Urothelium cell line (cell line): Measurements from ENCODE around the gene DDAH1.
"Not testable (repeated sequence)": the region's sequence is repeated elsewhere in the genome, so short reads cannot be mapped to it uniquely, and the experiment has no call there.

Experiments used
- DNase-seq: peaks from one replicate; pipeline ENCODE4 v3.0.0; 2011; ENCODE audit warnings: low spot score, mixed read lengths
- FAIRE-seq: peaks from 2 replicates; lab custom pipeline; 2011; peaks lifted over from hg19 to GRCh38; lab: Jason Lieb, UNC

DDAH1 gene

GRCh38 chr1:85471558-85471957 lies 6.6 kb upstream of the DDAH1 start:
- FAIRE-seq (no peak), DNase-seq (no peak)

GRCh38 chr1:85470130-85470529 lies 5.2 kb upstream of the DDAH1 start:
- DNase-seq, FAIRE-seq: not testable (repeated sequence)

GRCh38 chr1:85467929-85468540 lies 3.1 kb upstream of the DDAH1 start:
- no peak for FAIRE-seq
- no peak for DNase-seq

- no peak for FAIRE-seq
- no peak for DNase-seq
Measured at GRCh38 chr1:85467036-85467435, 2.1 kb upstream of the DDAH1 start.

- DNase-seq (no peak), FAIRE-seq (no peak)
Measured at GRCh38 chr1:85465786-85466134, 801 bp upstream of the DDAH1 start.

- peak; percentile 94 for FAIRE-seq
- DNase-seq: peak; percentile 80
Measured at GRCh38 chr1:85464497-85465098, 361 bp downstream of the DDAH1 start.

GRCh38 chr1:85463731-85464496 lies 1.0 kb downstream of the DDAH1 start:
- FAIRE-seq: peak; percentile 82
- no peak for DNase-seq

GRCh38 chr1:85462931-85463649 lies 1.9 kb downstream of the DDAH1 start:
- no peak for DNase-seq
- no peak for FAIRE-seq

GRCh38 chr1:85461216-85461918 lies 3.6 kb downstream of the DDAH1 start:
- DNase-seq: no peak
- FAIRE-seq: no peak

- DNase-seq (no peak), FAIRE-seq (no peak)
Measured at GRCh38 chr1:85460555-85461088, 4.3 kb downstream of the DDAH1 start.

- no peak for DNase-seq
- FAIRE-seq: no peak
Measured at GRCh38 chr1:85459290-85459689, 5.7 kb downstream of the DDAH1 start.

GRCh38 chr1:85454214-85454613 lies 10.7 kb downstream of the DDAH1 start:
- DNase-seq (no peak), FAIRE-seq (no peak)

- FAIRE-seq (no peak), DNase-seq (no peak)
Measured at GRCh38 chr1:85453640-85454194, 11.2 kb downstream of the DDAH1 start.

GRCh38 chr1:85452948-85453347 lies 12.0 kb downstream of the DDAH1 start:
- no peak for DNase-seq
- no peak for FAIRE-seq

GRCh38 chr1:85451236-85451830 lies 13.6 kb downstream of the DDAH1 start:
- no peak for FAIRE-seq
- DNase-seq: no peak

GRCh38 chr1:85450832-85451231 lies 14.1 kb downstream of the DDAH1 start:
- no peak for DNase-seq
- no peak for FAIRE-seq

GRCh38 chr1:85449356-85449755 lies 15.6 kb downstream of the DDAH1 start:
- no peak for FAIRE-seq

GRCh38 chr1:85448358-85448757 lies 16.6 kb downstream of the DDAH1 start:
- FAIRE-seq (no peak), DNase-seq (no peak)

More at GRCh38 chr1:85449356-85449755, 15.6 kb downstream of the DDAH1 start:
- no peak for DNase-seq

GRCh38 chr1:85447006-85447943 lies 17.7 kb downstream of the DDAH1 start:
- no peak for DNase-seq
- no peak for FAIRE-seq
